Retina (tissue), 1 donor: ENCODE results near the gene NR1I3.
"Not testable (repeated sequence)": the region's sequence is repeated elsewhere in the genome, so short reads cannot be mapped to it uniquely, and the experiment has no call there.

Experiments used
- DNase-seq: peaks from one replicate; pipeline ENCODE4 v3.0.0-alpha.2; 2016

Gene NR1I3, protein sequence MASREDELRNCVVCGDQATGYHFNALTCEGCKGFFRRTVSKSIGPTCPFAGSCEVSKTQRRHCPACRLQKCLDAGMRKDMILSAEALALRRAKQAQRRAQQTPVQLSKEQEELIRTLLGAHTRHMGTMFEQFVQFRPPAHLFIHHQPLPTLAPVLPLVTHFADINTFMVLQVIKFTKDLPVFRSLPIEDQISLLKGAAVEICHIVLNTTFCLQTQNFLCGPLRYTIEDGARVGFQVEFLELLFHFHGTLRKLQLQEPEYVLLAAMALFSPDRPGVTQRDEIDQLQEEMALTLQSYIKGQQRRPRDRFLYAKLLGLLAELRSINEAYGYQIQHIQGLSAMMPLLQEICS

DNA sequence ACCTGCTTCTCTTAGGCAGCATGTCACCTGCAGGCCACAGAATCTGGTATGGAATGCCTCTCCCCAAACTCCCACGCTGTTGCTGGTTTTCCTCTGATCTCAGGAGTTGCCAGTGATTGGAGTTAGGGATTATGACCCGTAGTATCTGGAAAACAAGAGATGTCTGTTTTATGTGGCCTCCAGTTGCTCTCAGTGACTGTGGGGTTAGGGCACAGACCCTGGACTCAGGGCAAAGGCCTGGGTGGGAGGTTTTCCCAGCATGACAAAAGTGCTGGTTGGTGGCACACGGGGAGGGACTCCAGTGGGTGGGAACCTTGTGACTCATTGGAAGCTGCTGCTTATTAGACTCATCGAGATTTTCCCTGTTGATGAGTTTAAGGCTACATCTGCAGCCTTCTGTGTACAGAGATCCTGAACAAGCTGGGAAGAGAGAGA, at the start of gene NR1I3:
NR1I3 (minus strand) TSS at position 165 of the 435 bp plus-strand sequence. CDS start 1,638 bp downstream, outside the sequence.
- DNase-seq = no peak

GRCh38 chr1:161287482-161288054, 49.6 kb upstream of the NR1I3 start:
- no peak for DNase-seq

DNA sequence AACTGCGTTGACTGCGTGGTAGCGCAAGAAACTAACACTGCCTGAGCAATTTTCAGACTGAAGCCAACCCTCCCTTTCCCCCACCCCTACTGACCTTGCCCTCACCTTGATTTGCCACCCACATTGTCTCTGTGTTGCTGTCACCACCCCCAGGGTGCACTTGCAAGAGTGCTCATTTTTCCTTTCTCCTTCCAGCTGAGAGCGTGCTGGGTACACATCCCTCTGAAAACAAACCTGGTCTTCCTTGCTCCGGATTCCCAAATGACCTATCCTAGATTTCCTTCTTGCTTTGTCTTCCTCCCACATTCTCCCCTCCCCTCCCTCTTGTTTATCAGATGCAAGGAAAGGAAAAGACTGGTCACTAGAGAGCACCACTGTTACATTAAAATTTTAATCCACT, 47.5 kb upstream of the NR1I3 start:
- no peak for DNase-seq

DNA sequence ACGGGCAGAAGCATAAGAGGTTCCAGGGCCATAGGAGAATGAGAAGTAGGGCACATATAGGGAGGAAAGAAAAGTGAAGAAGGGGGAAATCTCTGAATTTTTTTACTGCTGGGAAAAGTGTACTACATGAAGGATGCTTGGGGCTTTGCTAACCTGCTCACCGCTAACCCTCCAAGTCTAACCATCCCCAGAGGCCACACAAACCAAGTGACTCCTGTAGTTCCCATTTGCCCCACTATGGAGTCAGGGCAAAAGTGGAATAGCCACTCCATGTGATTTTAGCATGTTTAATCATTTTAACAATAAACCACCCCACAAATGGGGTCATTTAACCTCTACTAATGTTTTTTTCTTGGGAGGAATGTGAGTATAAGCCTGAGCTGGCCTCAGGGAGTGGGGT, 47.1 kb upstream of the NR1I3 start:
- no peak for DNase-seq

GRCh38 chr1:161282991-161283390, 45.0 kb upstream of the NR1I3 start:
- DNase-seq = no peak

GRCh38 chr1:161274874-161275273, 36.9 kb upstream of the NR1I3 start:
- peak; percentile 38 for DNase-seq

DNA sequence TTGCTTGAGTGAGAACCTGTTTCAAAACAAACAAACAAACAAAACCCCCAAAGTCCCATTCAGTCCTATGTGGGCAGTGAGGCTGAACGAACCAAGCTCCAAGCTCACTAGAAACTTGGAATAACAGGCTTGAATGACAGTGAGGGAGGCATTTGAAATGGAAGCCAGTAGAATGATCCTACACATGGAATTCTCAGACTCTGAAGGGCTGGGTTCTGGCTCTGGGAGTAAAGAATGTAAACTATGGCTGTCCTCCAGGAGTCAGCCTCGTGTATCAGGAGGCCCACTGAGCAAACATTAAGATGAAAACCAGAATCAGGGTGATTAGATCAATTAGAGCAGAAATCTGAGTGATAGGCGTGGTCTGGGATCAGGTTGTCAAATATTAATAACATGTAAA, 35.4 kb upstream of the NR1I3 start:
- DNase-seq = no peak

GRCh38 chr1:161267321-161267720, 29.3 kb upstream of the NR1I3 start:
- no peak for DNase-seq

- no peak for DNase-seq
These were observed 28.8 kb upstream of the NR1I3 start for GRCh38 chr1:161266836-161267235.

DNA sequence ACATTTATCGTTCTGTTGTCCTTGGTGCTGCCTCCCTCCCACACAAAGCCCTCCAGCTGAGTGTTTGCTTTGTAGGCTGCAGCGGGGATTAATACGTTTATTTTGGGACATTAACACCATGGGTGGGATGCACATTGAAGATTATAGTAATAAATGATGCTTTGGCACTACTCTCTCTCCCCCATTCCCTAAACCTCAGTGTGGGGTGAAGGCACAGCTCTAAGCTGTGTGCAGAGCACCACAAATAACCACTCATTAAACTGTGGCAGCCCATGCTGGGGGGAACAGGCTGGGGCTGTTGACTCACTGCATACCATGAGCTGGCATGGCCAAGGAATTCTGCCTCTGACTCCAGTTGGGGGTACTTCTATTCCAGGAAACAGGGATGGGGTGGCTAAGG, 28.2 kb upstream of the NR1I3 start:
- no peak for DNase-seq

DNA sequence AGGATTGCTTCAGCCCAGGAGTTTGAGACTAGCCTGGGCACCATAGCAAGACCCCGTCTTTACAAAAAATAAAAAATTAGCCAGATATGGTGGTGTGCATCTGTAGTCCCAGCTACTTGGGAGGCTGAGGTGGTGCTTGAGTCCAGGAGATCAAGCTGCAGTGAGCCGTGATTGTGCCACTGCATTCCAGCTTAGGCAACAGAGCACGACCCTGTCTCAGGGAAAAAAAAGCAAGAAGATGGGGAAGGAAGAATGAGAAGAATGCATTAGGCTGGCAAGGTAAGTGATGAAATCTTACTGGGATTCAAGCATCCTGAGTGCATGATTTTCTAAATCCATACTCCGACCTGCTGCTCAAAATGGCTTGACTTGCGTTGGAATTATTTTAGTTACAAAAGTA, 27.3 kb upstream of the NR1I3 start:
- no peak for DNase-seq

DNA sequence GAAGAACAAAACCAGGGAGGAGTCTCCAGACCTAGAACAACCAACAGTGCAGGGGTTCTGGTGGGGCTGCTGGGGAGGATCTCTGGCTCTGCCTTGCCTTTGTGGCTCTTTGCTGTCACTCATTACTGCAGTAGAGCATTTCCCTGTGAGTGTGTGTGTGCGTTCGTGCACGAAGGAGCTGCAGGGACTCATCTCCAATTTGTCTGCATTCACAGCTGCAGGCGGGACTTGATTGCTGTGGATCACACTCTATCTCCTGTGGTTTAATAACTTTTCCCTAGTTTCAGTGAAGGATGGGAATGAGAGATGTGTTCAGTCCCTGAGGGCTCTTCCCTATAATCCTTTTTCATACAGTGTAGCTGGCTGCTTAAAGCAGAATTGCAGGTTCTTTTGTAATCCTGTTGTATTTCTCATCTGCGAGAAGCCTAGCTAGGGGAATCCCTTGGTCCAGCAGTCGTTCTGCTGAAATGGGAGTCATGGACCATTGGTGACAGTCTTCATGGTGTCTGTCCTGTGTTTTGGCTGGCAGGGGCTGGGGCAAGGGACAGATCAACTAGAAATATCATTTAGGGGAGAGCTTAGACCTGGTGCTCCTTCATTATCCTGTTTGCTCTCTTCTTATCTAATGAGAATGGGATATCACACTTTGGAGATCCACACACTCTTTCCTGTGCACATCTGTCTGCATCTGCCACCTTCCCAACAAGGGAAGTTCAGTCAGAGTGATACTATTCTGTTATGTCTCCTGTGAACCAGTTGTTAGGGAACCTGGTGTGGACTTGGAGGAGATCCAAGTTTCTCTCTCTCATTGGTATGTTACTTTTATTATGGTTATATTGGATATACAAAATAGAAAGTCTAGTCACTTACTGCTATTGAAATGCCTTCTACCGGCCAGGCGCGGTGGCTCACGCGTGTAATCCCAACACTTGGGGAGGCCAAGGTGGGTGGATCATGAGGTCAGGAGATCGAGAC, 23.5 kb upstream of the NR1I3 start:
- peak; percentile 47 for DNase-seq

- DNase-seq = no peak
These were observed 22.6 kb upstream of the NR1I3 start for GRCh38 chr1:161260376-161261260.

GRCh38 chr1:161259765-161260164, 21.8 kb upstream of the NR1I3 start:
- DNase-seq = no peak

- DNase-seq = peak; percentile 24
These were observed 21.3 kb upstream of the NR1I3 start for GRCh38 chr1:161259345-161259702.

- DNase-seq = peak; percentile 82
These were observed 20.7 kb upstream of the NR1I3 start, which contains the start of gene PCP4L1 for GRCh38 chr1:161258439-161259344. Gene PCP4L1 (plus strand): TSS chr1:161258745. CDS start chr1:161258975, 230 bp downstream.

- DNase-seq = not testable (repeated sequence)
These were observed 19.1 kb upstream of the NR1I3 start for GRCh38 chr1:161257109-161257508.

- not testable (repeated sequence) for DNase-seq
These were observed 18.0 kb upstream of the NR1I3 start for GRCh38 chr1:161255955-161256520.

GRCh38 chr1:161255302-161255701, 17.3 kb upstream of the NR1I3 start:
- DNase-seq = not testable (repeated sequence)

DNA sequence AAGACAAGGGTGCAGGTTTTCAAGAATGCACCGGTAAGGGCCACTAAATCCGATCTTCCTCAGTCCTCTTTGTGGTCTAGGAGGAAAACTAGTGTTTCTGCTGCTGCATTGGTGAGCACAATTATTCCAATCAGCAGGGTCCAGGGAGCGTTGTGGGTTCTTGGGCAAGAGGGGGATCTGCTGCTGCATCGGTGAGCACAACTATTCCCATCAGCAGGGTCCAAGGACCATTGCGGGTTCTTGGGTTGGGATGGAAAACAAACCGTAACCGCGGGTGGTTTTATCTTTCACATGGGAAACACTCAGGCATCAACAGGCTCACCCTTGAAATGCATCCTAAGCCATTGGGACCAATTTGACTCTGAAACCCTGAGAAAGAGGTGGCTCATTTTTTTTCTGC, 13.6 kb upstream of the NR1I3 start:
- DNase-seq = no peak

DNA sequence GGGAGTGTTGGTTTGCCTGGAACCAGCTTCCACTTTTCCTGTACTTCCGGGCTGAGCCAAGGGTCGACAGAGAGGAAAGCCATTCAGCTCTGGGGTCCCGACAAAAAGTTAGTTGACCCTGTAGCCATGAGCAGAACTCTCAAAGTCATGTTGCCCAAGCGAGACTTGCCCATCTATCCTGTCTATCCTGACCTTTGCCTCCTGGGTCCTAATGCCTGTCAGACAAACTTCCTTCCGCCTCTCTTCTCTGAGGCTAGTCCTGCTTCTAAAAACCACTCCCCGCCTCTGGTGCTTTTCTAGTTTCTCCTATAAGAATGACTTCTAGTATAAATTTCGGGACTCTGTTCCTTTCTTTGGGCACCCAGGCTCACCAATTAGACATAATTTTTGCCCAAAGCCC, 12.8 kb upstream of the NR1I3 start:
- DNase-seq = no peak
